Memory B cell (primary cell): ENCODE results near the gene ANO10.
A peak's percentile ranks its signal among the peaks of the same experiment; 100 is the strongest.

ENCODE experiments used
- ATAC-seq: fragments of 150-1000 bp; cut with Tn5 transposase; 2 replicates; pipeline ENCODE4 v1.10.0; 2021; ENCODE audit warnings: low read depth, mild to moderate bottlenecking, moderate library complexity
- DNase-seq, 2 donors: peaks; one replicate each; pipeline ENCODE4 v3.0.0; 2022; ENCODE audit warnings: low spot score in 2 of 2
- H3K27ac Mint-ChIP-seq: one replicate; pipeline ENCODE4 v1.8.0; 2022; ENCODE audit warnings: mild to moderate bottlenecking, moderate library complexity, mixed read lengths
- H3K27me3 Mint-ChIP-seq: one replicate; pipeline ENCODE4 v1.8.0; 2022; ENCODE audit warnings: mixed read lengths
- H3K36me3 Mint-ChIP-seq: one replicate; pipeline ENCODE4 v1.8.0; 2022; ENCODE audit warnings: mild to moderate bottlenecking, mixed read lengths
- H3K4me1 Mint-ChIP-seq: one replicate; pipeline ENCODE4 v1.8.0; 2022; ENCODE audit warnings: mixed read lengths
- H3K4me3 Mint-ChIP-seq: one replicate; pipeline ENCODE4 v1.8.0; 2022; ENCODE audit warnings: mild to moderate bottlenecking, moderate library complexity, mixed read lengths
- H3K9me3 Mint-ChIP-seq: one replicate; pipeline ENCODE4 v1.8.0; 2022; ENCODE audit warnings: mixed read lengths

The ANO10 gene

DNA sequence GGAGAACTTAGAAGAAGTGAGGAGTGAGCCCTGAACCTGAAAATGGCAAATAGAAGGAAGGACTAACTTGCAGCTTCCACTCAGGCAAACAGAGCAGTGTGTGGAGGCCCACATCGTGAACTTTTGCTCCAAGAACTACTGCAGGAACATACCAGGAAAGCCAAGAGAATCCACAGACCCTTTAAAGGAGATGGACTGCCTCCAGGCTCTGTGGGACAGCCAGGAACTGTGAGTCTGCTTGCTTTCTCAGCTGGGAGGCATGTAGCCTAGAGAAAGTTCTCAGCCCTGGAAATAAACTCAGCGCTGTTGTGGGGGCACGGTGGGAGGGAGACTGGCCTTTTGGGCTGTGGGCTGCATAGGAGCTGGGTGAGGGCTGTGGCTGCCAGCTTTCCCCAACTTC, 242.5 kb downstream of the ANO10 start:
- Mint-ChIP-seq H3K9me3 (peaks cover 1% of the 10 kb centered on the region), H3K36me3 (peaks cover 2% of the 10 kb centered on the region), H3K27ac (no peak overlapping the region), H3K4me1 (no peaks in the 10 kb centered on the region), H3K4me3 (no peak overlapping the region), H3K27me3 (peaks cover 2% of the 10 kb centered on the region)
- ATAC-seq (no peak), DNase-seq (no peak)

DNA sequence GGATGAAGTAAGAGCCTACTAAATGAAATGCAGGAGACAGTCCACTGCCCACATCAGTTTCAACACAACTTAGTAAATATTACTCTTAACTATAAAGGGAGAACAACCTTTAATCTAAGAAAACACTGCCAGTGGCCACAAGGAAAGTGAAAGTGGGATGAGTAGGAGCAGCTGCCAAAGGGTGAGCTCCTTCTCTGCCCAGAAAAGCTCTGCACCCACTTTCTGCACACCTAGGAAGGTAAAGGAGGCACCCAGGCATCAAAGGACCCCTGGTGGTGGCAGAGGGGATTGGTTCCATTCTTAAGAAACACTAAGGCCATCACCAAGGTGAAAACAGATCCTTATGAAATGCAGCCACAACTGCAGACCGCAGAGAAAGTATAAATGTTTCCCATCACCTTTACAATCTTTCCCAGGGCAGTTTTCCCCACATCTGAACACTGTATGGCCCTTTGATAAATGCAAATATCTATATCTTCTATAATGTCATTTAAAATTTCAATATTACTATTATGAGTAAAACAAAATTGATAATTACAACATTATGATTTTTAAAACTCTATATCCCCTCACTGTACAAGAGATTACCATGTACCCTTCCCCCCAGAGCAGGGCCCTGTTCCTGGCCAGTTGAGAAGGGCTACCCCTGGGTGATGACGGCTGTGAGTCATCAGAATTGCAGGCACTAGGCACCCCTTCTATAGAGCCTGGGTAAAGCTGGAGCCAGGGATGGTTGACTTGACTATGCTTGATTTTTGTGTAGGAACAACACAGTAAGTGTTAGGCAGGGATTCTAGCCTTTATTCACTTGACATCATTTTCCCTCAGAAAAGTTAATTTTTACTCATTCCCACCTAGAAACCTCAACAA, 243.5 kb downstream of the ANO10 start:
- H3K27ac Mint-ChIP-seq, result no peak overlapping the region
- H3K36me3 Mint-ChIP-seq, result peaks cover 2% of the 10 kb centered on the region
- ATAC-seq (peak; percentile 65), DNase-seq (peak; percentile 51 to 63)
- no peak overlapping the region for H3K4me3 Mint-ChIP-seq
- H3K27me3 Mint-ChIP-seq, result peaks cover 2% of the 10 kb centered on the region
- peaks cover 1% of the 10 kb centered on the region for H3K9me3 Mint-ChIP-seq
- no peaks in the 10 kb centered on the region for H3K4me1 Mint-ChIP-seq

- Mint-ChIP-seq H3K36me3 (no peaks in the 10 kb centered on the region), H3K27ac (no peak overlapping the region), H3K27me3 (no peaks in the 10 kb centered on the region), H3K4me1 (no peaks in the 10 kb centered on the region), H3K9me3 (no peaks in the 10 kb centered on the region), H3K4me3 (no peak overlapping the region)
- DNase-seq, result no peak
- no peak for ATAC-seq
Observed at GRCh38 chr3:43373560-43373928, 248.3 kb downstream of the ANO10 start.

- ATAC-seq, result no peak
- Mint-ChIP-seq H3K27me3 (no peaks in the 10 kb centered on the region), H3K27ac (no peak overlapping the region), H3K9me3 (no peaks in the 10 kb centered on the region), H3K36me3 (no peaks in the 10 kb centered on the region), H3K4me3 (no peak overlapping the region), H3K4me1 (no peaks in the 10 kb centered on the region)
- DNase-seq, result no peak
Observed at GRCh38 chr3:43372809-43373559, 248.8 kb downstream of the ANO10 start.

DNA sequence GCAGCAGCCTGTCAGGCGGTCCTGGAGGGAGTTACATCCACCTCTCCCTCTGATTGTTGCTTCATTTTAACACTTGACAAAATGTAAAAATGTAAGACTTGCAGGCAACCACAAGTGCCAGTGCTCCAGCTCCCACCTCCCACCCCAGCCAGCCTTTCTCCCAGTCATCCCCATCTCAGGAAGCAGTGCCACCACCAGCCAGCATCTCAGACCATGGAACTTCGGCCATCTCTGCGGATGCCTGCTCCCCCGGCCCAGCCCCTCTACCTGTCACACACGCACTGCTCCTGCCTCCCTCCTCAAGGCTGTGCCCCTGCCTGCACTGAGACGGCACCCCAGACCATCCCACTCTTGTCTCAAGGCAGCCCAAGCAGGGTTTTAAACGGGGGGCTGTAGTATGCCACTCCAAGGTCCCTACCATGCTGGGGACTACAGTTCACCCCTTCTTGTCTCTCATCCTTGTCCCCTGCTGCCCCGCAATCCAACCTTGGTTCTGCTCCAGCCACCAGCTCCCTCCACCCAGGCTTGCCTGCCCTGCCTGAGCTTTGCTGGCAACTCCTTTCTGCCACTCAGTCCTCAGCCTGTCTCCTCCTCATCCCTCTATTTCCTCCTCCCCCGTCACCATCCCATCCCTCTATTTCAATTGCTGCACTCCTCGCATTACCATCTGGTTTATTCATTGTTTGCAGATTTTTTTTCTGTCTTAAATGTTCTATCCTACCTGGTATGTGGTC, 249.6 kb downstream of the ANO10 start:
- no peaks in the 10 kb centered on the region for H3K4me1 Mint-ChIP-seq
- H3K36me3 Mint-ChIP-seq, result no peaks in the 10 kb centered on the region
- DNase-seq (no peak), ATAC-seq (no peak)
- H3K27ac Mint-ChIP-seq, result no peak overlapping the region
- H3K27me3 Mint-ChIP-seq, result no peaks in the 10 kb centered on the region
- no peaks in the 10 kb centered on the region for H3K9me3 Mint-ChIP-seq
- H3K4me3 Mint-ChIP-seq, result no peak overlapping the region

DNA sequence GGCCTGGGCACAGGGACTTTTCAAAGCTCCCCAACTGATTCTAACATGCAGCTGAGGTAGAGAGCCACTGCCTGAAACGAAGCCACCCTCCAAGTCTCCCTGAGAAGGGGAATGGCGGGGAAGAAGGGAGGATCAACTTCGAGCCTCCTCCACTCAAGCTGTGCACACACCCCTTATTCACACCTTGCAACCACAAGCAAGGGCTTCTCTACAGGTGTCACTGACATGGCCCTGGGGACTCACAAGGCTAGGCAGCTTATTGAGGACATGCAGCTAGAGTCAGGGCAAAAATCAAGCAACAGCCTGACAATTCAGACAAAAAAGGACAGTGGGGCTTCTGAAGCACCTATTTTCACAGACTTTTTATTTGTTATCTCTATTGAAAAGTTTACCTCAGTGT, 250.3 kb downstream of the ANO10 start:
- H3K36me3 Mint-ChIP-seq, result no peaks in the 10 kb centered on the region
- no peaks in the 10 kb centered on the region for H3K27me3 Mint-ChIP-seq
- no peak for DNase-seq
- no peaks in the 10 kb centered on the region for H3K9me3 Mint-ChIP-seq
- no peak overlapping the region for H3K4me3 Mint-ChIP-seq
- no peak for ATAC-seq
- H3K27ac Mint-ChIP-seq, result no peak overlapping the region
- H3K4me1 Mint-ChIP-seq, result no peaks in the 10 kb centered on the region

GRCh38 chr3:43370293-43370980, 251.4 kb downstream of the ANO10 start:
- Mint-ChIP-seq H3K4me1 (no peaks in the 10 kb centered on the region), H3K27me3 (no peaks in the 10 kb centered on the region), H3K36me3 (peaks cover 4% of the 10 kb centered on the region), H3K27ac (no peak overlapping the region), H3K9me3 (no peaks in the 10 kb centered on the region), H3K4me3 (no peak overlapping the region)
- ATAC-seq (no peak), DNase-seq (no peak)

DNA sequence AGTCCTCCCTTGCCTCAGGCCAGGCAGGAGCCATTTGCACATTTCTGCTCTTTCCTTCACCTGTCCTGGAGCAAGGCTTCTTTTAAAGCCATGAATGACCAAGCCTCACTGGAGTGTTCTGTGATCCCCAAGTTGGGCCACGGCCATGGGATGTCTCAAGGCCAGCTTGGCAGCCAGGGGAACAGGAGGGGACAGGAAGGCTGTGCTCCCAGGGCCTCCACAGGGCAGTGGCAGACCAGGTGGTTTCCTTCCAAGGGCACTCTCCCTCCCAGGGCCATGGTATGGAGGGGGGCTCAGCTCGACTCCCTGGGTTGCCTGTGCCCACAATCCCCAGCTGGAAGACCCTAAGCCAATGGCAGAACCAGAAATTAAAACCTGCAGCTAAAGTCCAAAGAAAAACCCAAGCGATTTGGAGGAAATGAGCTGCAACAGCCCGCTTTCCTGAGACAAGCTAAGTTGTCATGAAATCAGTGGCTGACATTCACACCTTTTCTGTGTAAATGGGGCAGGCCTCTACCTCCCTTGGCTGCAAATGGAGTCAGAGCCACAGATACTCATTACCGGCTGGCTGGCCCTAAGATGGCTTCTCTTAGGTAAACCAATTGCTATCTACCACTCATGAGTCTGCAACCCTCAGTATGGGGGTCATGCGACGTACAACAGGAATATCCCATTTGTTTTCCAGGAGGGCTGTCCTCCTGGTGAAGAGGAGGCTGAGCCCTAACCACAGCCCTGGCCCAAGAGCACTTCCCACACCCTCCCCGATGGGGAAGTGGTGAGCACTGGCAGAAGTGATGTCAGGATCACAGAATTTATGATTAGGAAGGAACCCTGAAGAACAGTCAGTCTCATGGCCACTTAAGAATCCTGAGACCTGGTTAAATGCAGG, 252.2 kb downstream of the ANO10 start:
- H3K9me3 Mint-ChIP-seq, result no peaks in the 10 kb centered on the region
- H3K27ac Mint-ChIP-seq, result no peak overlapping the region
- H3K36me3 Mint-ChIP-seq, result peaks cover 4% of the 10 kb centered on the region
- H3K27me3 Mint-ChIP-seq, result no peaks in the 10 kb centered on the region
- ATAC-seq (no peak), DNase-seq (no peak)
- H3K4me1 Mint-ChIP-seq, result no peaks in the 10 kb centered on the region
- H3K4me3 Mint-ChIP-seq, result no peak overlapping the region

- no peaks in the 10 kb centered on the region for H3K9me3 Mint-ChIP-seq
- ATAC-seq, result no peak
- H3K36me3 Mint-ChIP-seq, result peaks cover 4% of the 10 kb centered on the region
- H3K27ac Mint-ChIP-seq, result no peak overlapping the region
- no peaks in the 10 kb centered on the region for H3K4me1 Mint-ChIP-seq
- no peak for DNase-seq
- H3K4me3 Mint-ChIP-seq, result no peak overlapping the region
- H3K27me3 Mint-ChIP-seq, result no peaks in the 10 kb centered on the region
Observed at GRCh38 chr3:43366885-43367284, 254.9 kb downstream of the ANO10 start.

DNA sequence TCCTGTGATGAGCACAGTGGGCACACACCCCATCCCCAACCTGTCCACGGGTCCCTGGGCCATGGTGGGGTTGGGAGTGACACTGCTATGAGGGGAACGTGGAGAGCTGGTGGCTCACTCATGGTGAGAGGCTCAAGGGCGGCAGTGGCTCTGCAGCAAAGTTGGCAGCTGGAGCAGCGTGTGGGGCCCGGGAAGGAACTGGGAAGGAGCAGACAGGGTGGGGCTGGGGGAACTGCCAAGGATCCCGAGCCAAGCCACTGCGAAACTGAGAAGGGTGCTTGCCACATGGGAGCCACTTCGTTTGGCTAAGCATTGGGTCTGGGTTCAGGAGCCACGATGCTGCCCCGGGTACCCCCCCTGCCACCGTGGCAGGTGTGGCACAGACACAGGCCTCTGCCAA, 255.3 kb downstream of the ANO10 start:
- Mint-ChIP-seq H3K27me3 (no peaks in the 10 kb centered on the region), H3K36me3 (peaks cover 4% of the 10 kb centered on the region), H3K9me3 (no peaks in the 10 kb centered on the region), H3K4me3 (no peak overlapping the region), H3K4me1 (no peaks in the 10 kb centered on the region), H3K27ac (no peak overlapping the region)
- ATAC-seq (no peak), DNase-seq (no peak)

DNA sequence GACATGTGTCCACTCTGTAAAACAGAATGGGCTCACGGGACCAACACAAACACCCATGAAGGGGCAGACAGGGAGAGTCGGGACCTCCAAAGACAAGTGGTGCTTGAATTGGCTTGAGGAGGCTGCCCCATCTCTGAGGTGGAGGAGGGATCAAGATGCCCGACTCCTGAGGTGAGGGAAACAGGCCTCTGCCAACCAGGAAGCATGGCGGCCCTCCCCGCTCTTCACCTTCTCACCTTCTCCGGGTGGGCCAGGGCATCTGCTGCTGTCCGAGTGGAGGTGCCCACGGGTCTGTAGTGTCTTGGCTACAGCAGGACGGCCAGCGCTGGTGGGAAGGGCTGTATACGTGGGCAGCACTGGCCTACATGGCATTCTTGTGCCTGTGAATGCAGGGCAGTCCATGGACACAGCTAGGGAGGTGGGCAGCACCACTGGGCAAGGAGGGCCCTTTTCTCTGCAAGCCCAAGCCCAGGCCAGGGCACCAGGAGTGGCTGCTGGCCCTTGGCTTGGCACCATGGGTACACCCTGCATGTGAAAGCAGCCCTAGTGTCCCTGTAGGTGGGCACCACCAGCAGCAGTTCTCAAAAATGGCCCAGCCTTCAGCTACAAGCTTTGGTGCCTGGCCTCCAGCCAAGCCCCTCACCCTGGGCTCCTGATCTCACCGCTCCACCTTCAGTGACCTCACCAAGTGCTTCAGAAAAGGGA, 256.1 kb downstream of the ANO10 start:
- H3K27me3 Mint-ChIP-seq, result no peaks in the 10 kb centered on the region
- DNase-seq (no peak), ATAC-seq (no peak)
- no peaks in the 10 kb centered on the region for H3K9me3 Mint-ChIP-seq
- peaks cover 4% of the 10 kb centered on the region for H3K36me3 Mint-ChIP-seq
- H3K27ac Mint-ChIP-seq, result no peak overlapping the region
- H3K4me3 Mint-ChIP-seq, result no peak overlapping the region
- no peaks in the 10 kb centered on the region for H3K4me1 Mint-ChIP-seq

GRCh38 chr3:43364926-43365325, 256.9 kb downstream of the ANO10 start:
- ATAC-seq (no peak), DNase-seq (no peak)
- no peaks in the 10 kb centered on the region for H3K4me1 Mint-ChIP-seq
- H3K27ac Mint-ChIP-seq, result no peak overlapping the region
- H3K9me3 Mint-ChIP-seq, result no peaks in the 10 kb centered on the region
- H3K27me3 Mint-ChIP-seq, result no peaks in the 10 kb centered on the region
- H3K4me3 Mint-ChIP-seq, result no peak overlapping the region
- peaks cover 4% of the 10 kb centered on the region for H3K36me3 Mint-ChIP-seq

GRCh38 chr3:43364494-43364893, 257.3 kb downstream of the ANO10 start:
- H3K4me3 Mint-ChIP-seq, result no peak overlapping the region
- H3K4me1 Mint-ChIP-seq, result no peaks in the 10 kb centered on the region
- ATAC-seq (no peak), DNase-seq (no peak)
- no peak overlapping the region for H3K27ac Mint-ChIP-seq
- peaks cover 4% of the 10 kb centered on the region for H3K36me3 Mint-ChIP-seq
- no peaks in the 10 kb centered on the region for H3K9me3 Mint-ChIP-seq
- no peaks in the 10 kb centered on the region for H3K27me3 Mint-ChIP-seq
